B cell (primary cell): Measurements from ENCODE around the gene RMND5A. TPM values are rescaled to one million over a fixed set of nuclear protein-coding genes. Genes with fewer than 3 reads are reported as not detected.
A peak's percentile ranks its signal among the peaks of the same experiment; 100 is the strongest.

ENCODE experiments used
- ATAC-seq: fragments of 200-7000 bp; cut with Tn5 transposase; one replicate; pipeline ENCODE4 v1.10.0; 2021; ENCODE audit warnings: low read depth, mild to moderate bottlenecking, moderate number of reproducible peaks, moderate library complexity
- CTCF ChIA-PET: fragments of 350-600 bp; sonication (Branson Sonifier 250); formaldehyde crosslinking; loops from one replicate; lab custom pipeline; 2021; ENCODE audit warnings: antibody characterized with exemption, inconsistent platforms; lab: Charles Lee
- POLR2A ChIA-PET: fragments of 350-600 bp; sonication (Branson Sonifier 250); formaldehyde crosslinking; loops from one replicate; lab custom pipeline; 2021; ENCODE audit warnings: antibody characterized with exemption; lab: Charles Lee
- DNase-seq: peaks from one replicate; pipeline ENCODE4 v3.0.0; 2013
- H2AFZ ChIP-seq: 2 replicates; pipeline ENCODE4 v1.6.1; 2012; ENCODE audit warnings: mild to moderate bottlenecking, low read depth, low read length; ENCODE audit not compliant: insufficient read depth, poor library complexity, severe bottlenecking
- H3K27ac ChIP-seq, 2 donors: 1 replicate in 1 of 2; 2 replicates in 1 of 2; pipeline ENCODE4 v1.5.1; 2012 to 2013; ENCODE audit warnings: low read length in 2 of 2, mild to moderate bottlenecking in 2 of 2, moderate library complexity in 1 of 2
- H3K27me3 ChIP-seq, 4 experiments: fragments of 200-600 bp in 1 of 4; sonication (generic) in 1 of 4; replicated peaks in 1 of 4; 1 replicate in 2 of 4; 2 replicates in 2 of 4; pipeline versions ENCODE4 v1.6.1 to v1.7.0; 2013 to 2016; ENCODE audit warnings: low read length in 3 of 4, mild to moderate bottlenecking in 2 of 4, mixed read lengths in 1 of 4, moderate library complexity in 1 of 4; ENCODE audit not compliant: insufficient read depth in 4 of 4, control insufficient read depth in 3 of 4; ENCODE audit errors: control extremely low read depth in 1 of 4
- H3K36me3 ChIP-seq, 2 experiments: replicated peaks in 1 of 2; 1 replicate in 1 of 2; 2 replicates in 1 of 2; pipeline versions ENCODE4 v1.6.1 to v1.7.1; 2013; ENCODE audit warnings: low read length in 1 of 2; ENCODE audit not compliant: insufficient read depth in 2 of 2, control insufficient read depth in 1 of 2; ENCODE audit errors: control extremely low read depth in 1 of 2, extremely low read depth in 1 of 2
- H3K4me1 ChIP-seq, 2 donors: fragments of 200-600 bp in 1 of 2; sonication (generic) in 1 of 2; 1 replicate in 1 of 2; 2 replicates in 1 of 2; pipeline versions ENCODE4 v1.5.1 to v1.6.1; 2013 to 2017; ENCODE audit warnings: low read length in 2 of 2; ENCODE audit not compliant: control insufficient read depth in 2 of 2, insufficient read depth in 2 of 2
- H3K4me2 ChIP-seq: replicated peaks from 2 replicates; pipeline ENCODE3; 2012; ENCODE audit warnings: mild to moderate bottlenecking, low read depth, low read length; ENCODE audit not compliant: poor library complexity, severe bottlenecking
- H3K4me3 ChIP-seq, 5 experiments: fragments of 200-600 bp in 1 of 5; sonication (generic) in 1 of 5; 1 replicate in 3 of 5; 2 replicates in 2 of 5; pipeline versions ENCODE4 v1.5.1 to v1.7.0; 2011 to 2016; ENCODE audit warnings: low read length in 4 of 5, mild to moderate bottlenecking in 4 of 5, low read depth in 2 of 5, control low read depth in 1 of 5, moderate library complexity in 1 of 5; ENCODE audit not compliant: insufficient read depth in 1 of 5; ENCODE audit errors: control extremely low read depth in 1 of 5, extremely low read depth in 1 of 5
- H3K79me2 ChIP-seq: fragments of 200-600 bp; sonication (generic); one replicate; pipeline ENCODE4 v1.6.0; 2016; ENCODE audit warnings: low read length; ENCODE audit not compliant: control insufficient read depth, insufficient read depth
- H3K9ac ChIP-seq: fragments of 200-600 bp; sonication (generic); 2 replicates; pipeline ENCODE4 v1.6.1; 2017; ENCODE audit warnings: mild to moderate bottlenecking, low read length, moderate library complexity
- H3K9me3 ChIP-seq, 3 donors: one replicate each; pipeline versions ENCODE4 v1.6.1 to v1.7.1; 2013; ENCODE audit warnings: low read length in 2 of 3; ENCODE audit not compliant: control insufficient read depth in 2 of 3, insufficient read depth in 1 of 3; ENCODE audit errors: control extremely low read depth in 1 of 3
- H4K20me1 ChIP-seq: 2 replicates; pipeline ENCODE4 v1.6.0; 2012; ENCODE audit warnings: mild to moderate bottlenecking, low read length; ENCODE audit not compliant: insufficient read depth, control insufficient read depth, poor library complexity, severe bottlenecking
- H3K27ac Mint-ChIP-seq: one replicate; pipeline ENCODE4 v1.8.0; 2021; ENCODE audit warnings: mixed read lengths
- H3K27me3 Mint-ChIP-seq: one replicate; pipeline ENCODE4 v1.8.0; 2021; ENCODE audit warnings: mixed read lengths
- H3K4me1 Mint-ChIP-seq: one replicate; pipeline ENCODE4 v1.8.0; 2021; ENCODE audit warnings: mixed read lengths
- H3K4me3 Mint-ChIP-seq: one replicate; pipeline ENCODE4 v1.8.0; 2021; ENCODE audit warnings: mixed read lengths
- H3K9me3 Mint-ChIP-seq: one replicate; pipeline ENCODE4 v1.8.0; 2022; ENCODE audit warnings: mixed read lengths; ENCODE audit not compliant: insufficient read depth
- EZH2 ChIP-seq: IDR thresholded peaks from 2 replicates; pipeline ENCODE4 v1.6.1; 2012; ENCODE audit warnings: borderline replicate concordance, low read depth, mild to moderate bottlenecking, moderate library complexity, low read length; ENCODE audit not compliant: insufficient read depth, poor library complexity, severe bottlenecking
- WGBS: methylation state at CpG from one replicate; pipeline ENCODE4 v1.1.5; 2013; ENCODE audit warnings: missing lambda C conversion rate; ENCODE audit not compliant: insufficient coverage; 5-methylcytosine and 5-hydroxymethylcytosine counted together
- intact Hi-C: fragments of 100-400 bp; cut with micrococcal nuclease; formaldehyde crosslinking; loops from one replicate; pipeline ENCODE4 v1.10.0; 2022
- polyA plus RNA-seq: library from polyadenylated mRNA; depleted of rRNA; stranded (reverse); fragments of >200 nt; gene quantifications from 2 replicates; pipeline ENCODE4 v1.2.3, GENCODE V29; 2012
- total RNA-seq, 2 donors: library from RNA; stranded (reverse); fragments of 120-200 nt in 1 of 2; gene quantifications; 1 replicate in 1 of 2; 2 replicates in 1 of 2; pipeline versions ENCODE4 v1.2.3 to v1.2.4, GENCODE V29; 2013 to 2022
- TF ChIP-seq, protein P1 (sequence below): fragments of 200-600 bp; IDR thresholded peaks from one replicate; pipeline ENCODE4 v1.8.0; 2022; ENCODE audit warnings: antibody characterized with exemption, mild to moderate bottlenecking

The RMND5A gene
- total and polyA plus RNA-seq, 2 donors (not counting 1 experiment from before 2014, with no cell fraction given), result 13.0 to 33.7 TPM

DNA sequence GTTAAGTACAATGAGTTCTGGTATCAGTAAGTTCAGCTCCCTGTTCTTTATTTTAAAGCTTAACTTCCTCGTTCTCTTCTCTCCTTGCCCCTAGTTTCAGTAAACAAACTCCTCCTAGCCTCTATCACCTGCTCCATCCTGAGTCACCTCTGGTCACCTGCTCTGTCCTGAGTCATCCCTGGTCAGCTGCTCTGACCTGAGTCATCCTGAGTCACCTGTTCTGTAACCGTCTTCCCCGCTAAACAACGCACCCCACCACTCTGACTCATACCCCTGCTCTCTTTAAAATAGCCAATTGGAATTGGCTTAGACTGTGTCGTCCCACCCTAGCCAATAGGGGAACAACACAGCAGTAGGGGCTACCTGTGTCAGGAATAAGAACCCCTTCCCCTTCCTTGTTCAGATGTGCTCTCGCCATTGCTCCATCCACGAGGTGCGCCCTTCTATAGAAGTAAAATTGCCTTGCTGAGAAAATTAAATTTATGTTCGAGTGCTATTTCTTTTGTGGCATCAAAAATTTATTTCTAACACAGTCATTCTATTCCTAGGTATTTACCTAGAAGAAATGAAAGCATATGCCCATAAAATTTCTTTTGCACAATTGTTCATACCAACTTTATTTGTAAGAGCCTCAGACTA is 24.9 kb upstream of the RMND5A start:
- TF ChIP-seq, protein P1, sequence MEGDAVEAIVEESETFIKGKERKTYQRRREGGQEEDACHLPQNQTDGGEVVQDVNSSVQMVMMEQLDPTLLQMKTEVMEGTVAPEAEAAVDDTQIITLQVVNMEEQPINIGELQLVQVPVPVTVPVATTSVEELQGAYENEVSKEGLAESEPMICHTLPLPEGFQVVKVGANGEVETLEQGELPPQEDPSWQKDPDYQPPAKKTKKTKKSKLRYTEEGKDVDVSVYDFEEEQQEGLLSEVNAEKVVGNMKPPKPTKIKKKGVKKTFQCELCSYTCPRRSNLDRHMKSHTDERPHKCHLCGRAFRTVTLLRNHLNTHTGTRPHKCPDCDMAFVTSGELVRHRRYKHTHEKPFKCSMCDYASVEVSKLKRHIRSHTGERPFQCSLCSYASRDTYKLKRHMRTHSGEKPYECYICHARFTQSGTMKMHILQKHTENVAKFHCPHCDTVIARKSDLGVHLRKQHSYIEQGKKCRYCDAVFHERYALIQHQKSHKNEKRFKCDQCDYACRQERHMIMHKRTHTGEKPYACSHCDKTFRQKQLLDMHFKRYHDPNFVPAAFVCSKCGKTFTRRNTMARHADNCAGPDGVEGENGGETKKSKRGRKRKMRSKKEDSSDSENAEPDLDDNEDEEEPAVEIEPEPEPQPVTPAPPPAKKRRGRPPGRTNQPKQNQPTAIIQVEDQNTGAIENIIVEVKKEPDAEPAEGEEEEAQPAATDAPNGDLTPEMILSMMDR, result no peak
- TF ChIP-seq EZH2, result no peak
- Mint-ChIP-seq H3K9me3 (peaks cover 3% of the 10 kb centered on the region), H3K27me3 (no peaks in the 10 kb centered on the region), H3K4me3 (no peak overlapping the region), H3K4me1 (peaks cover 4% of the 10 kb centered on the region), H3K27ac (no peak overlapping the region)
- 98% methylated on average over 4 of the region's 9 CpGs for WGBS
- no peak overlapping the region for H3K9ac ChIP-seq
- no peaks in the 10 kb centered on the region for H4K20me1 ChIP-seq
- POLR2A ChIA-PET, result no interaction called here
- H3K79me2 ChIP-seq, result no peaks in the 10 kb centered on the region
- H2AFZ ChIP-seq, result no peak overlapping the region
- H3K4me3 ChIP-seq, result no peak overlapping the region
- H3K4me1 ChIP-seq, result peaks cover 5% of the 10 kb centered on the region in 2 donors
- H3K27me3 ChIP-seq, result no peaks in the 10 kb centered on the region
- no peaks in the 10 kb centered on the region for H3K36me3 ChIP-seq
- H3K4me2 ChIP-seq, result no peak overlapping the region
- no peak overlapping the region for H3K27ac ChIP-seq
- no peak for ATAC-seq
- DNase-seq, result no peak
- H3K9me3 ChIP-seq, result peaks cover 0 to 23% (median 5%) of the 10 kb centered on the region in 3 donors
- CTCF ChIA-PET, result no interaction called here
- intact Hi-C loops, result no loop called here

DNA sequence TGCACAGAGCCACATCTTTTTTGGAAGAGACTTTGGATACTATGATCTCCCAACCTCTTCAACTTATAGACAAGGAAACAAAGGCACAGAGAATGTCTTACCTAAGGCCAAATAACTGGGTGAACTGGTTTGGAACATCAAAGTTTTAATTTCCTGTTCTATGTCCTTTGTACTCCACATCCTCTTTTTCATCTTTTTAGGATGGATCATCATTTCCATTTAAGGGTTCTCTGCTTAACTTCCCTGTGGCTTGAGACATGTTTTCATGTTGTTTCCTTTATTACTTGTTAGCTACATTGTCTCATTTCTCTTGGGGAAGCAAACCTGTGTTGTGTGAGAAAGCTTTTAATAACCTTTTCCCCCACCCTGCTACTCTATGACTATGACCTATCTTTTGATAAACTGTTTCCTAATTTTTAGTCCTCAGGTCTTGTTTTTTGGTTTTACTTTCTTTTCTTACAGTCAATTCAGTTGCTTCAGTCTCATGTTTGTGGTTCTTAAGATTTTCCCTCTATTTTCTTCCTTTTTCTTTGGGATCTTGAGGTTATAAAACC is 22.5 kb upstream of the RMND5A start:
- CTCF ChIA-PET, result no interaction called here
- TF ChIP-seq EZH2, result no peak
- TF ChIP-seq, protein P1, result no peak
- no peak overlapping the region for H3K4me3 Mint-ChIP-seq
- Histone ChIP-seq H3K9me3 (peaks cover 0 to 20% (median 3%) of the 10 kb centered on the region in 3 donors), H3K79me2 (no peaks in the 10 kb centered on the region), H3K27me3 (no peaks in the 10 kb centered on the region), H2AFZ (peak overlapping the region; percentile 20), H4K20me1 (no peaks in the 10 kb centered on the region), H3K4me2 (no peak overlapping the region), H3K27ac (no peak overlapping the region), H3K4me3 (no peak overlapping the region), H3K9ac (no peak overlapping the region), H3K4me1 (peaks cover 5% of the 10 kb centered on the region in 2 donors), H3K36me3 (no peaks in the 10 kb centered on the region)
- H3K27me3 Mint-ChIP-seq, result no peaks in the 10 kb centered on the region
- no peak overlapping the region for H3K27ac Mint-ChIP-seq
- DNase-seq, result no peak
- intact Hi-C loops, result no loop called here
- H3K4me1 Mint-ChIP-seq, result peaks cover 4% of the 10 kb centered on the region
- ATAC-seq, result no peak
- H3K9me3 Mint-ChIP-seq, result peaks cover 3% of the 10 kb centered on the region
- POLR2A ChIA-PET, result no interaction called here
